Smooth muscle cell (in vitro differentiated cells): ENCODE results near the gene TM4SF4. TPM values are rescaled to one million over a fixed set of nuclear protein-coding genes. Genes with fewer than 3 reads are reported as not detected.
A peak's percentile ranks its signal among the peaks of the same experiment; 100 is the strongest.
"Not testable (repeated sequence)": the region's sequence is repeated elsewhere in the genome, so short reads cannot be mapped to it uniquely, and the experiment has no call there.

Source experiments
- DNase-seq: peaks from one replicate; lab custom pipeline; 2025; ENCODE audit not compliant: unreplicated experiment; lab: John Stamatoyannopoulos, UW
- H2AFZ ChIP-seq: fragments of 200-600 bp; sonication (generic); 2 replicates; pipeline ENCODE4 v1.6.0; 2016; ENCODE audit warnings: antibody characterized with exemption, low read depth, mild to moderate bottlenecking
- H3F3A ChIP-seq: fragments of 200-600 bp; sonication (generic); 2 replicates; pipeline ENCODE4 v1.6.0; 2017; ENCODE audit warnings: antibody characterized with exemption, low read depth
- H3K27ac ChIP-seq: fragments of 200-600 bp; sonication (generic); 2 replicates; pipeline ENCODE4 v1.5.1; 2016; ENCODE audit warnings: low read depth, mild to moderate bottlenecking
- H3K27me3 ChIP-seq: fragments of 200-600 bp; sonication (generic); 2 replicates; pipeline ENCODE4 v1.6.1; 2016; ENCODE audit warnings: low read depth, mild to moderate bottlenecking
- H3K36me3 ChIP-seq: fragments of 200-600 bp; sonication (generic); 2 replicates; pipeline ENCODE4 v1.5.1; 2016; ENCODE audit warnings: low read depth
- H3K4me1 ChIP-seq: fragments of 200-600 bp; sonication (generic); 2 replicates; pipeline ENCODE4 v1.5.1; 2016; ENCODE audit warnings: low read depth
- H3K4me2 ChIP-seq: fragments of 200-600 bp; sonication (generic); 2 replicates; pipeline ENCODE4 v1.6.0; 2016; ENCODE audit warnings: mild to moderate bottlenecking
- H3K4me3 ChIP-seq: fragments of 200-600 bp; sonication (generic); 2 replicates; pipeline ENCODE4 v1.5.1; 2016; ENCODE audit warnings: mild to moderate bottlenecking
- H3K79me2 ChIP-seq: fragments of 200-600 bp; sonication (generic); 2 replicates; pipeline ENCODE4 v1.6.0; 2016; ENCODE audit warnings: low read depth, mild to moderate bottlenecking
- H3K9ac ChIP-seq: fragments of 200-600 bp; sonication (generic); 2 replicates; pipeline ENCODE4 v1.6.0; 2016; ENCODE audit warnings: low read depth
- H3K9me3 ChIP-seq: fragments of 200-600 bp; sonication (generic); replicated peaks from 2 replicates; pipeline ENCODE4 v1.5.1; 2016; ENCODE audit warnings: low read depth
- H4K20me1 ChIP-seq: fragments of 200-600 bp; sonication (generic); 2 replicates; pipeline ENCODE4 v1.6.0; 2016; ENCODE audit warnings: low read depth
- WGBS: methylation state at CpG from one replicate; pipeline ENCODE4 v1.1.7; 2016; ENCODE audit warnings: low lambda C conversion rate; 5-methylcytosine and 5-hydroxymethylcytosine counted together
- polyA plus RNA-seq: library from polyadenylated mRNA; unstranded; fragments of >200 nt; fragmentation: Nextera tagmentation; extraction: Ambion mirVana; gene quantifications from 2 replicates; pipeline ENCODE4 v1.2.1, GENCODE V29; 2016
- total RNA-seq: library from RNA; depleted of rRNA; stranded (reverse); fragments of >200 nt; gene quantifications from 2 replicates; pipeline ENCODE4 v1.2.3, GENCODE V29; 2014
- TF ChIP-seq, protein P1 (sequence below): fragments of 200-600 bp; sonication (generic); IDR thresholded peaks from 2 replicates; pipeline ENCODE4 v1.5.1; 2017; ENCODE audit warnings: borderline replicate concordance, mild to moderate bottlenecking, antibody characterized with exemption; ENCODE audit not compliant: insufficient read depth, poor library complexity, severe bottlenecking

The TM4SF4 gene
- total and polyA plus RNA-seq, 2 experiments from 2014 or later, result 0.29 TPM; not detected in 1

DNA sequence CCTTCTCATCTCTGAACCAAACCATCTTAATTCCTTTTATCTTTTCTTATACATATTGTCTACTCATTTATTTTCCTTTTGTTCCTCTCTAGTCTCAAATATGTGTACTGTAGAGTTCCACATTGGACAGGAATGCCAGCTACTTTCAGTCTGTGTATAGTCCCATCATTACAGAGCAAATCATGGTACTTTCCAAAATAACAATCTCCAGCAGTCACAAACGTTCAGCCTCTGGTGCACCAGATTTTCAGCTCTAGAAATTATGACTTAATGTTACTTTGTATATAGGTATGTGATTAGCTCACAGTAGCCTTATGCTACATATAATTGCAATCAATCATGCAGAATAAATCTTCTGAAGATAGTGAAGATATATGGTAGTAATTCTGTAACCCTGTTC lies 32.5 kb upstream of the TM4SF4 start:
- TF ChIP-seq, protein P1, sequence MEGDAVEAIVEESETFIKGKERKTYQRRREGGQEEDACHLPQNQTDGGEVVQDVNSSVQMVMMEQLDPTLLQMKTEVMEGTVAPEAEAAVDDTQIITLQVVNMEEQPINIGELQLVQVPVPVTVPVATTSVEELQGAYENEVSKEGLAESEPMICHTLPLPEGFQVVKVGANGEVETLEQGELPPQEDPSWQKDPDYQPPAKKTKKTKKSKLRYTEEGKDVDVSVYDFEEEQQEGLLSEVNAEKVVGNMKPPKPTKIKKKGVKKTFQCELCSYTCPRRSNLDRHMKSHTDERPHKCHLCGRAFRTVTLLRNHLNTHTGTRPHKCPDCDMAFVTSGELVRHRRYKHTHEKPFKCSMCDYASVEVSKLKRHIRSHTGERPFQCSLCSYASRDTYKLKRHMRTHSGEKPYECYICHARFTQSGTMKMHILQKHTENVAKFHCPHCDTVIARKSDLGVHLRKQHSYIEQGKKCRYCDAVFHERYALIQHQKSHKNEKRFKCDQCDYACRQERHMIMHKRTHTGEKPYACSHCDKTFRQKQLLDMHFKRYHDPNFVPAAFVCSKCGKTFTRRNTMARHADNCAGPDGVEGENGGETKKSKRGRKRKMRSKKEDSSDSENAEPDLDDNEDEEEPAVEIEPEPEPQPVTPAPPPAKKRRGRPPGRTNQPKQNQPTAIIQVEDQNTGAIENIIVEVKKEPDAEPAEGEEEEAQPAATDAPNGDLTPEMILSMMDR, result no peak
- H3K4me1 ChIP-seq, result peaks cover 7% of the 10 kb centered on the region
- WGBS, result 85% methylated on average over 1 of the region's 1 CpG
- no peak overlapping the region for H3K9ac ChIP-seq
- H2AFZ ChIP-seq, result no peak overlapping the region
- no peaks in the 10 kb centered on the region for H3K79me2 ChIP-seq
- peak overlapping the region; percentile 68 for H3K4me2 ChIP-seq
- no peaks in the 10 kb centered on the region for H4K20me1 ChIP-seq
- H3K27ac ChIP-seq, result peak overlapping the region; percentile 81
- no peak for DNase-seq
- H3K4me3 ChIP-seq, result no peak overlapping the region
- H3K36me3 ChIP-seq, result no peaks in the 10 kb centered on the region
- H3F3A ChIP-seq, result peaks cover 5% of the 10 kb centered on the region
- H3K9me3 ChIP-seq, result no peaks in the 10 kb centered on the region
- no peaks in the 10 kb centered on the region for H3K27me3 ChIP-seq

DNA sequence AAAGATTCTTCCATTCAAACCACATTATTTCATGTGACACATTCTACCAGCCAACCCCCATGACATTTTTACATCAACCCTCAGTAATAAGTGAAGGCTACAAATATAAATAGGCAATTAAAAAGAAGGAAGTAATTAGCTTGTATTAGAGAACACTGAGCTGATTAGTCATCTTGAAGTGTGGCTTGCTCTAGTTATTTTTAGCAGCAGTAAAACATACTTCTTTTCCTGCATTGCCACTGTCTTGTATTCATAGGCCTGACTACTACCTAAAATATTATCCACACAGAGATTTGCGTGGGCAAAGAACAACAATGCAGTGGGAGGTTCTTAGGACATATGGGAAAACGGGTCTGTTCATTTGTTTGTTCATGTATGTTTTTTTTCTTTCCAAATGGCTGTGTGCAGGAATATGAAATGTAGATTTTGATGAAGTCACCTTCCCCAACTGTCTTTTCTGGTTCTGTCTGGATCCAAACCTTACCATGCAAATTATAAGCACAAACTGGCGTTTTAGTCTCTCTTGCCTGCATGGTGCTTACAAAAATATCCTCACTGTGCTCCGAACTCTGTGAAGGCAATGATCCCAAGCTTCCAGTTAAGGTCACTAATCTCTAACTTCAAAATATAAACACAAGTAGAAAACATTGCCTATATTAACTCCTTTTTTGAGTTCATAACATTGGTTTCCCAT lies 31.5 kb upstream of the TM4SF4 start:
- no peak for DNase-seq
- Histone ChIP-seq H2AFZ (peak overlapping the region; percentile 4), H3F3A (peaks cover 5% of the 10 kb centered on the region), H3K79me2 (no peaks in the 10 kb centered on the region), H3K4me1 (peaks cover 7% of the 10 kb centered on the region), H3K9me3 (no peaks in the 10 kb centered on the region), H3K9ac (peak overlapping the region; percentile 26), H3K36me3 (no peaks in the 10 kb centered on the region), H3K27ac (peak overlapping the region; percentile 81), H3K27me3 (no peaks in the 10 kb centered on the region), H3K4me2 (peak overlapping the region; percentile 68), H4K20me1 (no peaks in the 10 kb centered on the region), H3K4me3 (no peak overlapping the region)
- 37% methylated on average over 4 of the region's 4 CpGs for WGBS
- TF ChIP-seq, protein P1, result no peak

DNA sequence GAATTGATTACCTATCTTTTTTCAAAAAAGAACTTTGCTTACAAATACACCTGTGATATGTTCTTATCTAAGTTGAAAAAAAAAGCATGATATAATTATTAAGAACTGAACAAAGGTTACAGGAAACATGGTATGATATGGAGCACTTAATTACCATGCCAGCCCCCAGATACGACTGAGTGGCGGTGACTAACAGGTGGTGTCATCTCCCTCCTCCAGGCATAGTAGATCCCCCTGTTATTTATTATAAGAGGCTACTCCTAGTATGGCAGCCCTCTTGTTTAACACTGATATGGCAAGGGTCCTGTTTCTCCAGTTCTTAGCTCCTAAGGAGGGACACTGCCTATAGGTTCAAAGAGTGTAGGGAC lies 31.0 kb upstream of the TM4SF4 start:
- no peak overlapping the region for H2AFZ ChIP-seq

DNA sequence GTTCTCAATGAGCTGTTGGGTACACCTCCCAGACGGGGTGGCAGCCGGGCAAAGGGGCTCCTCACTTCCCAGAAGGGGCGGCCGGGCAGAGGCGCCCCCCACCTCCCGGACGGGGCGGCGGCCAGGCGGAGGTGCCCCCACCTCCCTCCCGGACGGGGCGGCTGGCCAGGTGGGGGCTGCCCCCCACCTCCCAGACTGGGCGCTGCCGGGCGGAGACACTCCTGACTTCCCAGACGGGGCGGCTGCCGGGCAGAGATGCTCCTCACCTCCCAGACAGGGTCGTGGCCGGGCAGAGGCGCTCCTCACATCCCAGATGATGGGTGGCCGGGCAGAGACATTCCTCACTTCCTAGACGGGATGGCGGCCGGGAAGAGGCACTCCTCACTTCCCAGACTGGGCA lies 29.6 kb upstream of the TM4SF4 start:
- not testable (repeated sequence) for H3K79me2 ChIP-seq

More for the DNA sequence above, 31.0 kb upstream of the TM4SF4 start:
- TF ChIP-seq, protein P1, result no peak
- no peak for DNase-seq
- Histone ChIP-seq H3K9ac (peak overlapping the region; percentile 26), H3K79me2 (no peaks in the 10 kb centered on the region), H3K9me3 (no peaks in the 10 kb centered on the region), H3K36me3 (no peaks in the 10 kb centered on the region), H3K27ac (peak overlapping the region; percentile 81), H3K27me3 (no peaks in the 10 kb centered on the region), H4K20me1 (no peaks in the 10 kb centered on the region), H3F3A (peaks cover 5% of the 10 kb centered on the region), H3K4me3 (no peak overlapping the region), H3K4me2 (peak overlapping the region; percentile 68), H3K4me1 (peaks cover 7% of the 10 kb centered on the region)
- WGBS, result 65% methylated on average over 2 of the region's 2 CpGs

More for the DNA sequence above, 29.6 kb upstream of the TM4SF4 start:
- H3K9me3 ChIP-seq, H3K4me2 ChIP-seq, H4K20me1 ChIP-seq, DNase-seq, H2AFZ ChIP-seq, H3K27ac ChIP-seq, H3K4me3 ChIP-seq, H3K36me3 ChIP-seq, H3K9ac ChIP-seq, H3F3A ChIP-seq, H3K27me3 ChIP-seq: not testable (repeated sequence)
- H3K4me1 ChIP-seq, result peaks cover 13% of the 10 kb centered on the region
- 100% methylated on average over 12 of the region's 26 CpGs for WGBS
